Measurements from ENCODE around the gene FMNL2. TPM values are rescaled to one million over a fixed set of nuclear protein-coding genes. Genes with fewer than 3 reads are reported as not detected.

FMNL2 gene
- total and polyA plus RNA-seq, 2 of the 4 experiments (the other 2 are of a cell fraction), result 10.9 to 11.4 TPM

DNA sequence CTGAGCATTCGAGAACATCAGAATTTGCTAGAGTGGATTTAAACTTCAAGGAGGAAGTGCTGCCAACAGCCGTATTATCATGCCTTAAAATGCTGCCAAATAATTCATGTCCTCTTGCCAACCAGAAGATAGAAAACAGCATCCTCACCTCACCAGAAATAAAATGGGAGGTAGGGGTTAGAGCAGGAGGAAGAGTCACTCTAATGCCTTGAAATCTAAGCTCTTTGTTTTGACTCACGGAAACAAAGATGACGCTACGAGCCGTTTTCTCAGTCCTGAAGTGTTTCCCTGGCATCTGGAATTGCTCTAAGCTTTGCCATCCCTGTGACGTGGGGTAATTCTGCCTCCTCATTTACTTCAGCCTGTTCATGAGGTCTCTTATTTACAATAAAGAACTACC lies 285.2 kb downstream of the FMNL2 start:
- no peak overlapping the region for H4K8ac ChIP-seq (ENCODE audit: low read depth in 2 of 2, low read length in 2 of 2)
- no peak overlapping the region for H3K4ac ChIP-seq (ENCODE audit: low read depth, low read length)
- no peak overlapping the region for H3K56ac ChIP-seq (ENCODE audit: extremely low read depth, insufficient read depth, low read length)
- no peak overlapping the region for H3K18ac ChIP-seq (ENCODE audit: low read depth, low read length)
- H3K4me2 ChIP-seq (ENCODE audit: low read depth, low read length), result no peak overlapping the region
- 84% methylated on average over 5 of the region's 7 CpGs; no CpG with 5 or more reads in 1 of the 2 experiments for WGBS, 2 experiments (ENCODE audit: extremely low coverage in 2 of 2, insufficient read length in 1 of 2)
- no peak overlapping the region for H3K27ac ChIP-seq (ENCODE audit: insufficient read depth, low read length)
- no peaks in the 10 kb centered on the region for H3K79me1 ChIP-seq (ENCODE audit: low read depth in 1 of 2, low read length in 2 of 2)
- H3K23ac ChIP-seq (ENCODE audit: low read depth, low read length), result no peak overlapping the region
- ChIA-PET CTCF (no interaction called here), POLR2A (ENCODE audit: unreplicated experiment) (no interaction called here)
- in situ Hi-C loops (cut with MboI; ENCODE audit: low sequenced_read_pairs) (loop anchor here (10.0 kb wide), 1 partner anchor 285 kb away; the partner anchor contains the start of gene FMNL2), dilution Hi-C loops (cut with HindIII; ENCODE audit: low sequenced_read_pairs, unreplicated experiment) (no loop called here), intact Hi-C loops (cut with micrococcal nuclease) (loop anchor here (10.0 kb wide), 1 partner anchor 65 kb away; no protein-coding TSS in a partner anchor)
- H3K27me3 ChIP-seq (ENCODE audit: control insufficient read depth, insufficient read depth, low read length), result no peaks in the 10 kb centered on the region
- H2AFZ ChIP-seq (replicated peaks; ENCODE audit: low read length, poor library complexity), result no peak overlapping the region
- no peak overlapping the region for H2BK120ac ChIP-seq (ENCODE audit: low read depth, low read length)
- DNase-seq (no peak), ATAC-seq (ENCODE audit: low read depth) (no peak)
- no peak overlapping the region for H2BK15ac ChIP-seq (ENCODE audit: low read depth, low read length)
- no peaks in the 10 kb centered on the region for H3K9me3 ChIP-seq (ENCODE audit: control insufficient read depth, insufficient read depth, low read length)
- no peak overlapping the region for H3K9ac ChIP-seq (ENCODE audit: low read depth, low read length)
- no peak overlapping the region for H3K4me3 ChIP-seq (ENCODE audit: insufficient read depth, low read depth, low read length)
- no peak overlapping the region for H3K14ac ChIP-seq (replicated peaks; ENCODE audit: low read depth, low read length)
- H3K9me1 ChIP-seq (ENCODE audit: insufficient read depth, low read length), result no peaks in the 10 kb centered on the region; the same call in 1 of the 2 replicates
- H2BK20ac ChIP-seq (ENCODE audit: low read depth, low read length), result no peak overlapping the region
- no peak overlapping the region for H2AK9ac ChIP-seq (replicated peaks; ENCODE audit: low read depth, low read length, poor library complexity)
- no peak overlapping the region for H4K5ac ChIP-seq (ENCODE audit: low read depth, low read length)
- H2AK5ac ChIP-seq (ENCODE audit: low read depth, low read length), result no peak overlapping the region
- BruUV-seq (replicated peaks), result no TSS peak
- no peaks in the 10 kb centered on the region for H4K20me1 ChIP-seq (ENCODE audit: insufficient read depth, low read length)
- TF ChIP-seq NFE2L2 (IDR thresholded peaks at IDR 0.05; ENCODE audit: low read depth, low read length) (no peak), RCOR1 (IDR thresholded peaks at IDR 0.05; ENCODE audit: insufficient replicate concordance, low read length) (no peak), CEBPB (IDR thresholded peaks at IDR 0.05; ENCODE audit: low read depth, low read length) (no peak), FOS (IDR thresholded peaks at IDR 0.05; ENCODE audit: low read depth, low read length) (no peak), RAD21 (IDR thresholded peaks at IDR 0.05; ENCODE audit: low read length) (no peak), MXI1 (IDR thresholded peaks at IDR 0.05; ENCODE audit: borderline replicate concordance, low read depth, low read length) (no peak), MAFK (IDR thresholded peaks at IDR 0.05; ENCODE audit: low read depth, low read length) (no peak), SMC3 (IDR thresholded peaks at IDR 0.05; ENCODE audit: low read depth, low read length) (no peak), RFX5 (IDR thresholded peaks at IDR 0.05; ENCODE audit: low read depth, low read length) (no peak), MAZ (IDR thresholded peaks at IDR 0.05; ENCODE audit: borderline replicate concordance, low read depth, low read length) (no peak), POLR2A (IDR thresholded peaks at IDR 0.05; ENCODE audit: low read depth, low read length) (no peak), CHD1 (IDR thresholded peaks at IDR 0.05; ENCODE audit: low read depth, low read length) (no peak), BHLHE40 (IDR thresholded peaks at IDR 0.05; ENCODE audit: low read depth, low read length) (no peak)
- TF ChIP-seq, protein P1, sequence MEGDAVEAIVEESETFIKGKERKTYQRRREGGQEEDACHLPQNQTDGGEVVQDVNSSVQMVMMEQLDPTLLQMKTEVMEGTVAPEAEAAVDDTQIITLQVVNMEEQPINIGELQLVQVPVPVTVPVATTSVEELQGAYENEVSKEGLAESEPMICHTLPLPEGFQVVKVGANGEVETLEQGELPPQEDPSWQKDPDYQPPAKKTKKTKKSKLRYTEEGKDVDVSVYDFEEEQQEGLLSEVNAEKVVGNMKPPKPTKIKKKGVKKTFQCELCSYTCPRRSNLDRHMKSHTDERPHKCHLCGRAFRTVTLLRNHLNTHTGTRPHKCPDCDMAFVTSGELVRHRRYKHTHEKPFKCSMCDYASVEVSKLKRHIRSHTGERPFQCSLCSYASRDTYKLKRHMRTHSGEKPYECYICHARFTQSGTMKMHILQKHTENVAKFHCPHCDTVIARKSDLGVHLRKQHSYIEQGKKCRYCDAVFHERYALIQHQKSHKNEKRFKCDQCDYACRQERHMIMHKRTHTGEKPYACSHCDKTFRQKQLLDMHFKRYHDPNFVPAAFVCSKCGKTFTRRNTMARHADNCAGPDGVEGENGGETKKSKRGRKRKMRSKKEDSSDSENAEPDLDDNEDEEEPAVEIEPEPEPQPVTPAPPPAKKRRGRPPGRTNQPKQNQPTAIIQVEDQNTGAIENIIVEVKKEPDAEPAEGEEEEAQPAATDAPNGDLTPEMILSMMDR (conservative IDR thresholded peaks at IDR 0.05; ENCODE audit: low read depth, low read length), result no peak
- TF ChIP-seq, protein P2, sequence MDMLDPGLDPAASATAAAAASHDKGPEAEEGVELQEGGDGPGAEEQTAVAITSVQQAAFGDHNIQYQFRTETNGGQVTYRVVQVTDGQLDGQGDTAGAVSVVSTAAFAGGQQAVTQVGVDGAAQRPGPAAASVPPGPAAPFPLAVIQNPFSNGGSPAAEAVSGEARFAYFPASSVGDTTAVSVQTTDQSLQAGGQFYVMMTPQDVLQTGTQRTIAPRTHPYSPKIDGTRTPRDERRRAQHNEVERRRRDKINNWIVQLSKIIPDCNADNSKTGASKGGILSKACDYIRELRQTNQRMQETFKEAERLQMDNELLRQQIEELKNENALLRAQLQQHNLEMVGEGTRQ (IDR thresholded peaks at IDR 0.05; ENCODE audit: low read depth, low read length), result no peak
- TF ChIP-seq, protein P3, sequence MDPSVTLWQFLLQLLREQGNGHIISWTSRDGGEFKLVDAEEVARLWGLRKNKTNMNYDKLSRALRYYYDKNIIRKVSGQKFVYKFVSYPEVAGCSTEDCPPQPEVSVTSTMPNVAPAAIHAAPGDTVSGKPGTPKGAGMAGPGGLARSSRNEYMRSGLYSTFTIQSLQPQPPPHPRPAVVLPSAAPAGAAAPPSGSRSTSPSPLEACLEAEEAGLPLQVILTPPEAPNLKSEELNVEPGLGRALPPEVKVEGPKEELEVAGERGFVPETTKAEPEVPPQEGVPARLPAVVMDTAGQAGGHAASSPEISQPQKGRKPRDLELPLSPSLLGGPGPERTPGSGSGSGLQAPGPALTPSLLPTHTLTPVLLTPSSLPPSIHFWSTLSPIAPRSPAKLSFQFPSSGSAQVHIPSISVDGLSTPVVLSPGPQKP (IDR thresholded peaks at IDR 0.05; ENCODE audit: borderline replicate concordance, low read depth, low read length), result no peak
- peaks cover 15% of the 10 kb centered on the region for H3K36me3 ChIP-seq (ENCODE audit: control insufficient read depth, insufficient read depth, low read length)
- no peak overlapping the region for H4K91ac ChIP-seq (ENCODE audit: insufficient read depth, low read depth, low read length)
- H3K4me1 ChIP-seq (ENCODE audit: control insufficient read depth, insufficient read depth, low read length), result no peaks in the 10 kb centered on the region; the same call in none of the 2 replicates
- H2BK5ac ChIP-seq (ENCODE audit: low read depth, low read length, poor library complexity, severe bottlenecking), result no peak overlapping the region

All from IMR-90 (cell line).